Breast epithelium (tissue), 3 donors: Measurements from ENCODE around the gene BAZ2B.

ENCODE experiments used
- CTCF ChIP-seq, 3 donors: fragments of 450-650 bp; IDR thresholded peaks; one replicate each; pipeline ENCODE4 v1.5.1; 2016 to 2017; ENCODE audit warnings: antibody characterized with exemption in 3 of 3, mild to moderate bottlenecking in 3 of 3, moderate library complexity in 3 of 3
- POLR2A ChIP-seq: fragments of 450-650 bp; IDR thresholded peaks from one replicate; pipeline ENCODE4 v1.6.1; 2016; ENCODE audit warnings: antibody characterized with exemption, mild to moderate bottlenecking, moderate library complexity
- POLR2AphosphoS5 ChIP-seq, 3 donors: sonication (generic); formaldehyde crosslinking; IDR thresholded peaks; one replicate each; pipeline ENCODE4 v1.6.1; 2017; ENCODE audit warnings: antibody characterized with exemption in 3 of 3

DNA sequence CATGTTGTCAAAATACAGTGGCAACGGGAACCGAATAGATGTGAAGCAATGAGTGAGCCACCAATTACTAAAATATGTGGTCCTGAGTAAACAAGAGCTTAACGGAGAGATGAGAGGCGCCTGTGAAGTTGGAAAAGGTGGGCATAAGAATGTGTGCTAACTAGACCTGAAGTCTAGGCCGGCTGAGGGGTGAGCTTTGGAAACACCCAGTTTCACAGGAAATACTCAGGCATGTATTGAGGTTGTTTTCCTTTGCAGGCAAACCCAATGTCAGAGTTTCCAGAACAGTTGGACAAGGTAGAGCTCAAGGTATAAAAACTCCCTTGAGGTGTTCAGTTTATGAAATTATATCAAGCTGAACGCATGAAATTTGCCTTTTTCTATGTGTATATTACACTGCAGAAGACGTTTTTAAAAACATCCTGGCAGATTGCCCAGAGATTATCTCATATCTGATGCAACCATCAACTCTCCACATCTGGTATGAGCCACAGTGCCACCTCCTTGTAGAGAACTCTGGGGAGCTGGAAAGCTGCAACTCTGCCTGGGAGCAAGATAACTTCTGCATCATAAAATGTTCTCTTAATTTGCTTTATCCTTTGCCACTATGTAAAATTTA is 325.9 kb downstream of the BAZ2B start:
- TF ChIP-seq CTCF (IDR thresholded peaks at IDR 0.05) (no peak), POLR2A (no peak), POLR2AphosphoS5 (IDR thresholded peaks at IDR 0.05) (no peak)
